T47D (cell line): Measurements from ENCODE around the gene PRDM5.
"Not testable (repeated sequence)": the region's sequence is repeated elsewhere in the genome, so short reads cannot be mapped to it uniquely, and the experiment has no call there.

Experiments
- DNase-seq, 2 experiments: peaks; one replicate each; pipeline versions ENCODE4 v3.0.0 to v3.0.0-alpha.2; 2011 to 2012; ENCODE audit warnings: low read depth in 1 of 2, low spot score in 1 of 2
- JUND ChIP-seq: IDR thresholded peaks from 2 replicates; pipeline ENCODE4 v1.6.1; 2012; ENCODE audit warnings: low read depth
- in situ Hi-C: cut with HindIII; loops from 2 replicates; pipeline ENCODE4 v1.10.0; 2016; ENCODE audit warnings: low sequenced_read_pairs, low pct_unique_long_range_greater_than_20kb

PRDM5 gene

DNA sequence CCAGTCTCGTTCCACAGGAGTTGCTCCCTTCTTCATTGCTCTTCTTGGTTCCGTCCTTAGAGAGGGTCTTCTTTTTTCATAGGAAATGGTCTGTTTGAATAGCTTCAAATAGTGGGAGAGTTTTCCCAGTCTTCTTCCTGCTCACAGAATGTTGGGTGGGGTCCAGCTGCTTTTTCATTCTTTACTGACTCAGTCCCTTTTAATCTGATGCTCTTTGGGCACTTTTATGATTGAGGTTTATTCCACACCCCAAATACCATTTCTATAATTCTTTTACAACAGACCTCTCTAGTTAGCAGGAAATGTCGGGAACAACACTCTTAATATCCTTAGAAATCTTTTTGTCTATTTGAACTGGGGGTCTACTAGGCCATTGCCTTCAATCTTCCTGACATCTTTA, 239.5 kb downstream of the PRDM5 start:
- in situ Hi-C loops, result no loop called here
- no peak for DNase-seq
- no peak for TF ChIP-seq JUND

DNA sequence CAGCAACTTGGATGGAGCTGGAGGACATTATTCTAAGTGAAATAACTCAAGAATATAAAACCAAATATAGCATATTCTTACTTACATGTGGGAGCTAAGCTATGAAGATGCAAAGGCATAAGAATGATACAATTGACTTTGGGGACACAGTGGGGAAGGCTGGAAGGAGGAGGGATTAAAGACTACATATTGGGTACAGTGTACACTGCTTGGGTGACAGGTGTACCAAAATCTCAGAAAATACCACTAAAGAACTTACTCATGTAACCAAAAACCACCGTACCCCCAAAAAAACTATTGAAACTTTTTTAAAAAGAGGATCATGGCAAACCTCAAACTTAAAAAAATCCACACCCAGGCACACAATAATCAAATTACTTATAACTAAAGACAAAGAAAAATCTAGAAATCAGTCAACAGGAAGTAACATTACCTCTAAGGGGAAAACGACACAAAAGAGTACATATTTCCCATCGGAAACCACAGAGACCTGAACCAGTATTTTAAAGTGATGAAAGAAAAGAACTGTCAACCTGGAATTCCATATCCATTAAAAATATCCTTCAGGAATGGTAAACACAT, 241.8 kb downstream of the PRDM5 start:
- in situ Hi-C loops, result no loop called here
- DNase-seq, result no peak
- TF ChIP-seq JUND, result no peak

DNA sequence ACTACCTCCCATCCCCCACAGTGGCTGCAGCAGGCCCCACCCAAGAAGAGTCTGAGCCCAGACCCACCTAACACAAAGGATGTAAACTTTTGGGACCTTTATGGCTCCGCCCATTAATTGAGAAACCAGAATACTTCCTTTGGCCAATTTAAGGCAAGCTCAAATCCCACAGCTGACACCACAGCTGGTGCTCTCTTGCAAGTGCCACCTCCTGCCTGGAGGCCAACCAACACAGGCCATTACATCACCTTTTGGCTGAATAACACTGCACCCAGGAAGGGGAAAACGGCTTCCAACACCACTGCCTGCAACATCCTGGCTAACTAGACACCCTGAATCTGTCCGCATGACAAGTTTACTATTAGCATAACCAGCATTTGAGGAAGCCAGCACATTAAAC, 248.8 kb downstream of the PRDM5 start:
- in situ Hi-C loops, result no loop called here
- DNase-seq, result no peak
- no peak for TF ChIP-seq JUND

DNA sequence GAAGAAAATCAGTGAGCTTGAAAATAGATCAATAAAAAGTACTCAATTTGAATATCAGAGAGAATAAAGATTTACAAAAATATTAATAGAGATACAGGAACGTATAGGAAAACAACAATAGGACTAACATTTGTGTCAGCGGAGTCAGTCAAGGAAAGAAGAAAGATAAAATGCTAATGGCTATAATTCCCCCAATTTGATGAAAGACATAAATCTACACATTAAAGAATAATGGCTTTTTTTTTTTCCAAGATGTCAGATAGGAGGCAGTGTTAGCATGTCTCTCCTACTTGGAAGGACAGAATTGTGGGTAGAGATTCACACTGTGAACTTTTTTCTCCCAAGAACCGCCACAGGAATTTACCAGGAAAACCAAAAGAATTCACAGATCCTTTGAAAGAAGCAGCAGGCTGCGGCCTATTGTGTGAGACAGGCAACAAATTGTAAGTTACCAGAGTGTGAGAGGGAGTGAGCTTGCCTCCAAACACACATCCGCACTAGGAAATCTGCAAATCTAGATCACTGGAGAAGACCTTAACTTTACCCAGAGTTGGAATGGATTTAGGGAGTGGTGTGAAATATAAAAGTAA, 249.9 kb downstream of the PRDM5 start:
- no peak for TF ChIP-seq JUND
- in situ Hi-C loops, result no loop called here
- DNase-seq, result no peak

DNA sequence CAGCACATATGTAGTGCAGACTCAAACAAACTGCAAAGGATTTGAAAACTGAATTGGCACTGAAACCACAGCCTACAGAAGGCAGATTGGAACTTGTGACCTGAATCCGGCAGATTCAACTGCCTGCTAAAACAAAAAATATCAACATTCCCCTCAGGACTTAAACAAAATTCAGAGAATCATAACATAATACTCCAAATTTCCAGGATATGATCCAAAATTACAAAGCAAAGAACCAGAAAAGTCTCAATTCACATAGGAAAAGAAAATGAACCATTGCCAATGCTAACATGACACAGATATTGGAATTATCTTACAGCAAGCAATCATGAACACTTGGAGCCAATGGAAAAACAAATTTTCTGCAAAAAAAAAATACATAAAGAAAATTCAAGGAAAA, 250.4 kb downstream of the PRDM5 start:
- TF ChIP-seq JUND, result no peak
- in situ Hi-C loops, result no loop called here
- DNase-seq, result no peak

DNA sequence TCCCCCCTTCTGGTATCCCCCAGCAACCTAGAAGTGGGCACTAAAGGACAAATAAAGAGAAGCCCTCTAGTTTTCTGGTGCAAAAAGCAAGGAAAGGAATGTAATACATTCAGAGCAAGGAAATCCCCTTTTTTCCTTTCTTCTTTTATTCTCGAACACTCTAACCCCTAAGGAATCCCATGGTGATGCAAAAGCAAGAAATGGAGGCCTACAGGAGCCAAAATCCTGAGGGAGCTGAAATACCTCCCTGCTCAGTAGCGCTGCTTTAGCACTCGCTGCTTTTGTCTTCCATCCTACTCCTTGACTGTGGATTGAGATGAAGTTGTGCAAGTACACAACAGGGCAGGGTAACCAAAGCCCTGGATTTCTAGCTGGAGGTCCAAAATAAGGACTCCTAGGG, 251.0 kb downstream of the PRDM5 start:
- in situ Hi-C loops, result no loop called here
- TF ChIP-seq JUND, result no peak
- DNase-seq, result no peak

DNA sequence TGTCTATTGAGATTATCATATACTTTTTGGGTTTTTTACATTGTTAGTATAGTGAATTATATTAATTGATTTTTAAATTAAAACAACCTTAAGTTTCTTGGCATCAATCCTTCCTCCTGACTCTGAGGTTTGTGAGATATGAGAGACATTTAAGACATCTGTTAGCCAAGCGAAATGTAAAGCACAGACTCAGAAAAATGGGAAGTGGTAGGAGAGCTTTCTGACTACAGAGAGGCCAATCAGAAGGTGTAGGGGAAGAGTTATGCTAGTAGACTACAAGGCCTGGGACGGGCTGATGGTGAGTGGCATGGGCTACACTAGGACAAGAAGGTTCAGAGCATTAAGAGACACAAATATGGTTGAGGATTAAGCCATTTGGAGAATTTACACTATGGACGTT, 255.4 kb downstream of the PRDM5 start:
- no peak for DNase-seq
- no peak for TF ChIP-seq JUND
- in situ Hi-C loops, result no loop called here

DNA sequence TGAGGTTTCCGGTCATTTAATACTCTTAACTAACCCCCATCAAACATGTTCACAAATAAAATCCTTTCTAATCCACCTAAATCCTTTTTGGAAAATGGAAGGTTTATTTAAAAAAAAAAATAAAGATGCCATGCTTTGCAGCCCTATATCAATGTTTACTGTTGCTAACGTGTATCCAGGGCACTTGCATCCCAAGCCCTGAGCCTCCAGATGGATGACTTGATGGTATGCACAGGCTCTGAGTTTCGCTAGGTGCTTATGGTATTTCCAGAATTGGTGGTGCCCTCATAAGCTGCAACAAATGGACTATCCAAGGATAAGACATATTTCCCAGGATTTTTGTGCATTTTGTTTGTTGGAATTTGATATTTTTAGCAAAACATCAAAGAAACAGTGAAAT, 257.7 kb downstream of the PRDM5 start:
- no peak for TF ChIP-seq JUND
- in situ Hi-C loops, result no loop called here
- DNase-seq, result no peak

DNA sequence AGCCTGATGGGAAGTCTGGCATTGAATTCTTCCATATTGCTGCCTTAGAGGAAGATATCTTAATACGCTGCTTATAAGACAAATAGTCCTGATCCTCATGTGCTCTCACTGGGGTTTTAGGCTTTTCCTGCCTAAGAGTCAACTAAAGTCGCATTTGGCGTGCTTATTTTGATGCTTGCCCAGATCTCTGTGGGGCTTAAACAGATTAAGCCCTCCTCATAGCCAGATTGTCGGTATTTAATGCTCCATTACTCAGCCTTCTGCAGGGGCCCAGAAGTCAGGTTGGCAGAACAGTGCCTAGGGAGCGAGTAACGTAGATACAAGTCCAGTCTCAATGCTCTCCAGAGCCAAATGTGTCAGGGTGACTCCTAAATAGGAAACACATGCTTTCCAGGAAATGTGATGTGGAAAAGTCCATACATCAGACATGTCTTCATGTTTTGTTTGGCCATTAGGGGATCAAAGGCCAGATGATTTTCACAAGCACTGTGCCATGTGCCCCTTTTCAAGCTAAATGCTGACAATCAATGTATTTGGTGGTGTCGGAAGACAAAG, 262.8 kb downstream of the PRDM5 start:
- no peak for DNase-seq
- TF ChIP-seq JUND, result no peak
- in situ Hi-C loops, result no loop called here

DNA sequence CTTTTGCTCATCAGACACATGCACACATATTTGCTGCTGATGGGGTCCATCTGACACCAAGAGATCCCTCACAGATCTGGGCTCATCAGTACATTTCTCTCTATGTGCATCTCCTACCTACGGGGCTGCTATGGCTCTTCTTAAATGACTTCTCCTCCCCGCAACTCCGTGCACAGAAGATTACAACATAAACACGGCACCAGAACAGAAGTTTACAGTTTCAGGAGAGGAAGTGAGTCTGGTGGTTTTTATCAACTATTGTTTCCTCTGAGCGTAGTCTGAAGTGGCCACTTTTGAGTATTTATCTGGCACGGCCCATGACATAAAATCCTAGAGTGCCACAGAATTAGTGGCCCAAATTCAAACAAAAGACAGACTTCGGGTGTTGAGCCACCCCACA, 263.8 kb downstream of the PRDM5 start:
- in situ Hi-C loops, result no loop called here
- TF ChIP-seq JUND, result no peak
- no peak for DNase-seq

DNA sequence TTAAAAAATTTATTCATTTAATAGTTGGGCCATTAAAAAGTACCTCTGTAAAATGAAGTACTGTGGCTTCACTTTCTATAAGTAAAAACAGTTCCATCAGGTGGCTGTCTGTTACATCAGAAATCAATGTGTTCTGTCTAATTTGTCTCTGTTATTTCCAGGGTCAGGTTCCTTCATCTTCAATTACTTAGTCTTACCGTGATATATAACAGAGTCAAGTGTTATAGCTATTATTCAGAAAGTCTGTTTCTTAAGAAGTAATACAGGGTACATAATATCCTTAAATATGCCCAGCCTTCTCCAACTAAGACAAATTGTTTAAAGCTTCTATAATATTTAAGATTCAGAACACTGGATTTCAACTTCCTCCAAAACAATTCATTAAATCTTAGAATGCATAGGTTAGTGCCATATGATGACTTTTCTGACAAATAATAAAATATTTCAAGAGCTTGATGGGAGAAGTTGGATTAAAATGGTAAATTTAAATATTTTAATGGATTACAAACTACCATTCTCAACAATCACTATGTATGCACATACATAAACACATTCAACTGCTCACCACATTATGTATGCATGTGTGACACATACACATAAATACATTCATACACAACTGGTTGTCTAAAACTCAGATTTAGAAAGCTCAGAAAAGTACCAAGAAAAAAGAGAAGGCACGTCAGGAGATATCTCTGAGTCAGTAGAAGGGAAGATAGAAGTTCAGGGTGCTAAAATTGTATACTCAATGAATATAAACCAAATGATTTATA, 268.5 kb downstream of the PRDM5 start:
- in situ Hi-C loops, result no loop called here
- TF ChIP-seq JUND, result no peak
- DNase-seq, result no peak

DNA sequence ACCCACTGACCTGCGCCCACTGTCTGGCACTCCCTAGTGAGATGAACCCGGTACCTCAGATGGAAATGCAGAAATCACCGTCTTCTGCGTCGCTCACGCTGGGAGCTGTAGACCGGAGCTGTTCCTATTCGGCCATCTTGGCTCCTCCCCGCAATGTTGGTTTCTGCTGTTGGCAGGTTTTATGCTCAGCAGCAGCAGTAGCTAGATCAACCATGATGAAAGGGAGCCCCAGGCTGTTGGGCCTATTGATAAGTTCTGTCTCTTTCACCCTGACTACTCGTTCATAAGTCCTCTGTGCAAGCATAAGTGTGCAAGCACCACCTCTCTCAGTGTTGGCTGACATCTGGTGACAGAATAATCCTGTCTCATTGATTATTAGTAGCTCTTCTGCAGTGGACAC, 274.2 kb downstream of the PRDM5 start:
- in situ Hi-C loops, DNase-seq: not testable (repeated sequence)
